ENCODE measurements around the gene PDE1A.

PDE1A gene

GRCh38 chr2:182103526-182103925 lies 323.3 kb downstream of the PDE1A start:
- Histone ChIP-seq H3K4me2 (ENCODE audit: low read length) (no peak overlapping the region), H3K4me1 (no peaks in the 10 kb centered on the region), H3K9me3 (ENCODE audit: control insufficient read depth, low read length) (no peaks in the 10 kb centered on the region), H2AFZ (peak overlapping the region; percentile 25), H3K9ac (no peak overlapping the region), H3K27ac (no peak overlapping the region), H3K4me3 (ENCODE audit: low read depth, low read length) (no peak overlapping the region), H3K27me3 (ENCODE audit: control insufficient read depth, insufficient read depth, low read length) (no peaks in the 10 kb centered on the region), H3K36me3 (ENCODE audit: control insufficient read depth, insufficient read depth, low read length) (no peaks in the 10 kb centered on the region), H3K79me2 (no peaks in the 10 kb centered on the region)
- no peak for TF ChIP-seq CTCF (IDR thresholded peaks at IDR 0.05)

- Histone ChIP-seq H3K4me1 (no peaks in the 10 kb centered on the region), H2AFZ (no peak overlapping the region), H3K4me3 (ENCODE audit: low read depth, low read length) (no peak overlapping the region), H3K27me3 (ENCODE audit: control insufficient read depth, insufficient read depth, low read length) (no peaks in the 10 kb centered on the region), H3K9ac (no peak overlapping the region), H3K27ac (no peak overlapping the region), H3K4me2 (ENCODE audit: low read length) (no peak overlapping the region), H3K9me3 (ENCODE audit: control insufficient read depth, low read length) (no peaks in the 10 kb centered on the region), H3K79me2 (no peaks in the 10 kb centered on the region), H3K36me3 (ENCODE audit: control insufficient read depth, insufficient read depth, low read length) (no peaks in the 10 kb centered on the region)
- no peak for TF ChIP-seq CTCF (IDR thresholded peaks at IDR 0.05)
Measured at GRCh38 chr2:182101263-182101662, 325.6 kb downstream of the PDE1A start.

GRCh38 chr2:182098648-182099047 lies 328.2 kb downstream of the PDE1A start:
- Histone ChIP-seq H3K9me3 (ENCODE audit: control insufficient read depth, low read length) (no peaks in the 10 kb centered on the region), H3K4me2 (ENCODE audit: low read length) (no peak overlapping the region), H3K27ac (no peak overlapping the region), H3K79me2 (no peaks in the 10 kb centered on the region), H3K4me1 (no peaks in the 10 kb centered on the region), H3K27me3 (ENCODE audit: control insufficient read depth, insufficient read depth, low read length) (no peaks in the 10 kb centered on the region), H3K9ac (no peak overlapping the region), H3K36me3 (ENCODE audit: control insufficient read depth, insufficient read depth, low read length) (no peaks in the 10 kb centered on the region), H3K4me3 (ENCODE audit: low read depth, low read length) (no peak overlapping the region), H2AFZ (no peak overlapping the region)
- no peak for TF ChIP-seq CTCF (IDR thresholded peaks at IDR 0.05)

GRCh38 chr2:182097571-182098164 lies 329.2 kb downstream of the PDE1A start:
- Histone ChIP-seq H3K4me2 (ENCODE audit: low read length) (no peak overlapping the region), H3K4me3 (ENCODE audit: low read depth, low read length) (no peak overlapping the region), H3K9ac (no peak overlapping the region), H3K36me3 (ENCODE audit: control insufficient read depth, insufficient read depth, low read length) (no peaks in the 10 kb centered on the region), H3K79me2 (no peaks in the 10 kb centered on the region), H3K4me1 (no peaks in the 10 kb centered on the region), H3K9me3 (ENCODE audit: control insufficient read depth, low read length) (no peaks in the 10 kb centered on the region), H3K27ac (no peak overlapping the region), H3K27me3 (ENCODE audit: control insufficient read depth, insufficient read depth, low read length) (no peaks in the 10 kb centered on the region), H2AFZ (no peak overlapping the region)
- TF ChIP-seq CTCF (IDR thresholded peaks at IDR 0.05): no peak

- Histone ChIP-seq H3K79me2 (no peaks in the 10 kb centered on the region), H3K9ac (no peak overlapping the region), H3K27ac (no peak overlapping the region), H2AFZ (no peak overlapping the region), H3K27me3 (ENCODE audit: control insufficient read depth, insufficient read depth, low read length) (no peaks in the 10 kb centered on the region), H3K4me3 (ENCODE audit: low read depth, low read length) (no peak overlapping the region), H3K36me3 (ENCODE audit: control insufficient read depth, insufficient read depth, low read length) (no peaks in the 10 kb centered on the region), H3K4me1 (no peaks in the 10 kb centered on the region), H3K9me3 (ENCODE audit: control insufficient read depth, low read length) (no peaks in the 10 kb centered on the region), H3K4me2 (ENCODE audit: low read length) (no peak overlapping the region)
- no peak for TF ChIP-seq CTCF (IDR thresholded peaks at IDR 0.05)
Measured at GRCh38 chr2:182090486-182090885, 336.4 kb downstream of the PDE1A start.

All from parathyroid adenoma (tissue), 2 donors.